H9 (cell line): Measurements from ENCODE around the gene SCFD1. TPM values are rescaled to one million over a fixed set of nuclear protein-coding genes. Genes with fewer than 3 reads are reported as not detected.
"Not testable (repeated sequence)": the region's sequence is repeated elsewhere in the genome, so short reads cannot be mapped to it uniquely, and the experiment has no call there.

Experiments used
- DNase-seq: peaks from one replicate; pipeline ENCODE4 v3.0.0-alpha.2; 2017
- H2AFZ ChIP-seq: one replicate; pipeline ENCODE4 v1.6.1; 2013; ENCODE audit warnings: mild to moderate bottlenecking, low read length, control low read depth, moderate library complexity
- H2AK5ac ChIP-seq: 2 replicates; pipeline ENCODE4 v1.6.1; 2013; ENCODE audit warnings: low read length, control low read depth, mixed read lengths; ENCODE audit not compliant: insufficient read length
- H2BK120ac ChIP-seq: one replicate; pipeline ENCODE4 v1.6.1; 2013; ENCODE audit warnings: low read depth, mild to moderate bottlenecking, low read length, control low read depth, inconsistent platforms; ENCODE audit not compliant: poor library complexity, severe bottlenecking
- H2BK12ac ChIP-seq: 2 replicates; pipeline ENCODE4 v1.6.1; 2013; ENCODE audit warnings: low read length, control low read depth, mixed read lengths, low read depth; ENCODE audit not compliant: insufficient read length
- H2BK15ac ChIP-seq: 2 replicates; pipeline ENCODE4 v1.6.1; 2013; ENCODE audit warnings: low read depth, low read length, control low read depth
- H2BK20ac ChIP-seq: one replicate; pipeline ENCODE4 v1.6.1; 2013; ENCODE audit warnings: low read depth, mild to moderate bottlenecking, low read length, control low read depth, inconsistent platforms; ENCODE audit not compliant: poor library complexity, severe bottlenecking
- H2BK5ac ChIP-seq: 2 replicates; pipeline ENCODE4 v1.6.1; 2013; ENCODE audit warnings: low read length, control low read depth, mixed read lengths; ENCODE audit not compliant: insufficient read length
- H3K14ac ChIP-seq: 2 replicates; pipeline ENCODE4 v1.6.1; 2013; ENCODE audit warnings: low read length, control low read depth; ENCODE audit not compliant: insufficient read depth
- H3K18ac ChIP-seq: 2 replicates; pipeline ENCODE4 v1.6.1; 2013; ENCODE audit warnings: low read depth, mild to moderate bottlenecking, mixed read lengths, low read length, control low read depth; ENCODE audit not compliant: insufficient read length
- H3K23ac ChIP-seq: 2 replicates; pipeline ENCODE4 v1.6.1; 2013; ENCODE audit warnings: low read length, control low read depth, mixed read lengths, low read depth; ENCODE audit not compliant: insufficient read length
- H3K23me2 ChIP-seq: 2 replicates; pipeline ENCODE4 v1.6.1; 2013; ENCODE audit warnings: low read depth, mild to moderate bottlenecking, mixed read lengths, low read length, control low read depth; ENCODE audit not compliant: insufficient read length, poor library complexity, severe bottlenecking
- H3K27ac ChIP-seq: 2 replicates; pipeline ENCODE4 v1.5.1; 2013; ENCODE audit warnings: low read length, control low read depth, mixed read lengths, low read depth; ENCODE audit not compliant: insufficient read length
- H3K27me3 ChIP-seq: 2 replicates; pipeline ENCODE4 v1.6.1; 2013; ENCODE audit warnings: low read length, control low read depth, inconsistent platforms; ENCODE audit not compliant: insufficient read depth
- H3K4ac ChIP-seq: 2 replicates; pipeline ENCODE4 v1.6.1; 2013; ENCODE audit warnings: low read depth, mild to moderate bottlenecking, control low read depth, inconsistent platforms, low read length, moderate library complexity
- H3K4me1 ChIP-seq: 2 replicates; pipeline ENCODE4 v1.6.1; 2013; ENCODE audit warnings: low read length, control low read depth, inconsistent platforms; ENCODE audit not compliant: insufficient read depth
- H3K4me2 ChIP-seq: 2 replicates; pipeline ENCODE4 v1.6.1; 2013; ENCODE audit warnings: low read length, control low read depth, mixed read lengths; ENCODE audit not compliant: insufficient read length, insufficient read depth
- H3K56ac ChIP-seq: 2 replicates; pipeline ENCODE4 v1.6.1; 2013; ENCODE audit warnings: low read depth, mild to moderate bottlenecking, mixed read lengths, low read length, control low read depth; ENCODE audit not compliant: insufficient read length
- H3K79me1 ChIP-seq: 2 replicates; pipeline ENCODE4 v1.6.1; 2013; ENCODE audit warnings: low read depth, mild to moderate bottlenecking, moderate library complexity, low read length, control low read depth, inconsistent platforms; ENCODE audit not compliant: insufficient read depth, poor library complexity, severe bottlenecking
- H3K79me2 ChIP-seq: 2 replicates; pipeline ENCODE4 v1.6.1; 2013; ENCODE audit warnings: low read length, control low read depth, inconsistent platforms; ENCODE audit not compliant: insufficient read depth
- H3K9ac ChIP-seq: 2 replicates; pipeline ENCODE4 v1.6.1; 2013; ENCODE audit warnings: low read length, control low read depth, mixed read lengths; ENCODE audit not compliant: insufficient read length; ENCODE audit errors: extremely low read depth
- H3K9me3 ChIP-seq: one replicate; pipeline ENCODE4 v1.6.1; 2013; ENCODE audit warnings: low read depth, low read length, inconsistent platforms; ENCODE audit not compliant: control insufficient read depth
- H3T11ph ChIP-seq: one replicate; pipeline ENCODE4 v1.6.1; 2013; ENCODE audit warnings: mild to moderate bottlenecking, low read length, control low read depth, inconsistent platforms
- H4K20me1 ChIP-seq: one replicate; pipeline ENCODE4 v1.6.1; 2013; ENCODE audit not compliant: control insufficient read depth, insufficient read length, insufficient read depth
- H4K5ac ChIP-seq: 2 replicates; pipeline ENCODE4 v1.6.1; 2013; ENCODE audit warnings: low read depth, mild to moderate bottlenecking, mixed read lengths, low read length, control low read depth; ENCODE audit not compliant: insufficient read length
- H4K8ac ChIP-seq: replicated peaks from 2 replicates; pipeline ENCODE4 v1.6.1; 2013; ENCODE audit warnings: low read length, control low read depth, mixed read lengths, low read depth; ENCODE audit not compliant: insufficient read length
- H4K91ac ChIP-seq: 2 replicates; pipeline ENCODE4 v1.6.1; 2013; ENCODE audit warnings: low read depth, mild to moderate bottlenecking, moderate library complexity, mixed read lengths, low read length, control low read depth; ENCODE audit not compliant: insufficient read length
- H3K27ac Mint-ChIP-seq, 3 experiments: 2 replicates in 2 of 3; 3 replicates in 1 of 3; pipeline ENCODE4 v1.8.0; 2020 to 2021; ENCODE audit warnings: mixed read lengths in 3 of 3, mild to moderate bottlenecking in 1 of 3, moderate library complexity in 1 of 3
- H3K27me3 Mint-ChIP-seq: 2 replicates; pipeline ENCODE4 v1.8.0; 2021; ENCODE audit warnings: low read depth, mild to moderate bottlenecking, moderate library complexity, mixed read lengths
- H3K36me3 Mint-ChIP-seq, 3 experiments: 2 replicates in 2 of 3; 3 replicates in 1 of 3; pipeline ENCODE4 v1.8.0; 2020 to 2021; ENCODE audit warnings: low read depth in 3 of 3, mixed read lengths in 3 of 3; ENCODE audit not compliant: insufficient read depth in 1 of 3
- H3K4me1 Mint-ChIP-seq, 2 experiments: 2 replicates each; pipeline ENCODE4 v1.8.0; 2020; ENCODE audit warnings: mixed read lengths in 2 of 2
- H3K4me3 Mint-ChIP-seq, 2 experiments: 2 replicates in 1 of 2; 3 replicates in 1 of 2; pipeline ENCODE4 v1.8.0; 2020 to 2021; ENCODE audit warnings: mild to moderate bottlenecking in 2 of 2, mixed read lengths in 2 of 2, moderate library complexity in 1 of 2
- H3K9me3 Mint-ChIP-seq, 2 experiments: 2 replicates in 1 of 2; 3 replicates in 1 of 2; pipeline ENCODE4 v1.8.0; 2020; ENCODE audit warnings: mild to moderate bottlenecking in 2 of 2, mixed read lengths in 2 of 2, moderate library complexity in 1 of 2
- WGBS: extraction: QIAGEN DNeasy Blood & Tissue Kit; methylation state at CpG from one replicate; pipeline ENCODE4 v1.1.7; 2013; ENCODE audit warnings: missing lambda C conversion rate, low lambda C conversion rate, mixed read lengths; ENCODE audit not compliant: insufficient read length; ENCODE audit errors: extremely low coverage; 5-methylcytosine and 5-hydroxymethylcytosine counted together
- total RNA-seq: library from RNA; stranded (reverse); gene quantifications from 2 replicates; pipeline ENCODE4 v1.2.1, GENCODE V29; 2021
- TF ChIP-seq, protein P1 (sequence below): fragments of 200-600 bp; sonication (generic); conservative IDR thresholded peaks from 3 replicates; pipeline ENCODE4 v1.8.0; 2021; ENCODE audit warnings: antibody characterized with exemption, mild to moderate bottlenecking

Gene SCFD1
- total RNA-seq, 1 experiment from 2014 or later, result 85.2 TPM

DNA sequence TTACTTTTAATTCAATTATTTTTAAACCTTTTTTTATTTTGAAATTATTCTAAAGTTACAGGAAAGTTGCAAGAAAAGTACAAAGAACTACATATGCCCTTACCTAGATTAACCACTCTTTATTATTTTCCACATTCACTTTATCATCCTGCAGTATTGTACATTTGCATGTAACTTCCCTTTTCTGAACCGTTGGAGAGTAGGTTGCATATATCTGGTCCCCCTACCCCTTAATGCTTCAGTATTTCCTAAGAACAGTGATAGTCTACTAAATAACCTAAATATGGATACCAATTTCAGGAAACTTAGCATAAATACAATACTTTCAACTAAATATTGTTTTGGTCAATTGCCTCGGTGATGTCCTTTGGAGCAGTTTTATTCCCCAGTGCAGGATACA is 48.2 kb upstream of the SCFD1 start:
- no peak overlapping the region for H2BK5ac ChIP-seq
- H2BK120ac ChIP-seq, result no peak overlapping the region
- Mint-ChIP-seq H3K4me1 (peaks cover 69 to 71% of the 10 kb centered on the region in 2 experiments), H3K4me3 (no peak overlapping the region), H3K36me3 (no peaks in the 10 kb centered on the region; a peak in 2 of 7 replicates), H3K9me3 (no peaks in the 10 kb centered on the region), H3K27me3 (no peaks in the 10 kb centered on the region), H3K27ac (peak overlapping the region in 1 of 3 experiments; percentile 52; a peak in 2 of 7 replicates)
- no peak overlapping the region for H3K23ac ChIP-seq
- TF ChIP-seq, protein P1, sequence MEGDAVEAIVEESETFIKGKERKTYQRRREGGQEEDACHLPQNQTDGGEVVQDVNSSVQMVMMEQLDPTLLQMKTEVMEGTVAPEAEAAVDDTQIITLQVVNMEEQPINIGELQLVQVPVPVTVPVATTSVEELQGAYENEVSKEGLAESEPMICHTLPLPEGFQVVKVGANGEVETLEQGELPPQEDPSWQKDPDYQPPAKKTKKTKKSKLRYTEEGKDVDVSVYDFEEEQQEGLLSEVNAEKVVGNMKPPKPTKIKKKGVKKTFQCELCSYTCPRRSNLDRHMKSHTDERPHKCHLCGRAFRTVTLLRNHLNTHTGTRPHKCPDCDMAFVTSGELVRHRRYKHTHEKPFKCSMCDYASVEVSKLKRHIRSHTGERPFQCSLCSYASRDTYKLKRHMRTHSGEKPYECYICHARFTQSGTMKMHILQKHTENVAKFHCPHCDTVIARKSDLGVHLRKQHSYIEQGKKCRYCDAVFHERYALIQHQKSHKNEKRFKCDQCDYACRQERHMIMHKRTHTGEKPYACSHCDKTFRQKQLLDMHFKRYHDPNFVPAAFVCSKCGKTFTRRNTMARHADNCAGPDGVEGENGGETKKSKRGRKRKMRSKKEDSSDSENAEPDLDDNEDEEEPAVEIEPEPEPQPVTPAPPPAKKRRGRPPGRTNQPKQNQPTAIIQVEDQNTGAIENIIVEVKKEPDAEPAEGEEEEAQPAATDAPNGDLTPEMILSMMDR, result no peak
- no peaks in the 10 kb centered on the region for H3K27me3 ChIP-seq
- no peak overlapping the region for H3K14ac ChIP-seq
- H3K79me2 ChIP-seq, result peaks cover 63% of the 10 kb centered on the region
- H3K18ac ChIP-seq, result no peak overlapping the region
- H3K23me2 ChIP-seq, result no peaks in the 10 kb centered on the region
- H2BK15ac ChIP-seq, result no peak overlapping the region
- H3T11ph ChIP-seq, result no peak overlapping the region
- peaks cover 3% of the 10 kb centered on the region for H4K20me1 ChIP-seq
- no peak overlapping the region for H2AK5ac ChIP-seq
- H3K27ac ChIP-seq, result no peak overlapping the region
- no peak overlapping the region for H4K5ac ChIP-seq
- peaks cover 7% of the 10 kb centered on the region for H3K4me1 ChIP-seq
- H2BK20ac ChIP-seq, result no peak overlapping the region
- H2AFZ ChIP-seq, result no peak overlapping the region
- H3K56ac ChIP-seq, result no peak overlapping the region
- no peak overlapping the region for H3K4ac ChIP-seq
- no peak overlapping the region for H3K4me2 ChIP-seq
- H4K91ac ChIP-seq, result no peak overlapping the region
- DNase-seq, result no peak
- H3K79me1 ChIP-seq, result peaks cover 7% of the 10 kb centered on the region
- no peaks in the 10 kb centered on the region for H3K9me3 ChIP-seq
- H2BK12ac ChIP-seq, result no peak overlapping the region
- no CpG with 5 or more reads among the region's 2 CpGs for WGBS
- H3K9ac ChIP-seq, result no peak overlapping the region
- H4K8ac ChIP-seq, result no peak overlapping the region

DNA sequence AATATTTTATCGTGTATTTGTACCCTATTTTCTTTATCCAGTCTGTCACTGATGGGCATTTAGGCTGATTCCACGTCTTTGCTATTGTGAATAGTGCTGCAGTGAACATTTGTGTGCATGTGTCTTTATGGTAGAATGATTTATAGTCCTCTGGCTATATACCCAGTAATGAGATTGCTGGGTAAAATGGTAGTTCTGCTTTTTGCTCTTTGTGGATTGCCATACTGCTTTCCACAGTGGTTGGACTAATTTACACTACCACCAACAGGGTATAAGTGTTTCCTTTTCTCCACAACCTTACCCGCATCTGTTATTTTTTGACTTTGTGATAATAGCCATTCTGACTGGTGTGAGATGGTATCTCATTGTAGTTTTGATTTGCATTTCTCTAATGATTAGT is 47.3 kb upstream of the SCFD1 start:
- not testable (repeated sequence) for H2AK5ac ChIP-seq, H3K4me2 ChIP-seq, H2BK5ac ChIP-seq, H3K23ac ChIP-seq, H3K9ac ChIP-seq, H3K27ac ChIP-seq, H2BK15ac ChIP-seq, H4K91ac ChIP-seq, H3K9me3 Mint-ChIP-seq, H3K79me1 ChIP-seq, H3K36me3 Mint-ChIP-seq, H3K23me2 ChIP-seq, H3K18ac ChIP-seq, H3T11ph ChIP-seq, H2AFZ ChIP-seq, H3K4me1 ChIP-seq, H2BK120ac ChIP-seq, H2BK20ac ChIP-seq, H3K27me3 ChIP-seq, H4K8ac ChIP-seq, H3K27me3 Mint-ChIP-seq, H4K20me1 ChIP-seq, H2BK12ac ChIP-seq, DNase-seq, H3K4ac ChIP-seq, H3K56ac ChIP-seq, H4K5ac ChIP-seq, H3K14ac ChIP-seq, H3K4me3 Mint-ChIP-seq, H3K9me3 ChIP-seq
- Mint-ChIP-seq H3K4me1 (peaks cover 61 to 63% of the 10 kb centered on the region in 2 experiments), H3K27ac (peak overlapping the region in 2 of 3 experiments; percentile 66 to 95; a peak in 4 of 7 replicates)
- WGBS, result no CpG with 5 or more reads among the region's 3 CpGs
- H3K79me2 ChIP-seq, result peaks cover 59% of the 10 kb centered on the region
